Liver (tissue), 9 donors: Measurements from ENCODE around the gene EXOG. TPM values are rescaled to one million over a fixed set of nuclear protein-coding genes. Genes with fewer than 3 reads are reported as not detected.
A peak's percentile ranks its signal among the peaks of the same experiment; 100 is the strongest.

ENCODE experiments used
- DNase-seq: peaks from one replicate; pipeline ENCODE4 v3.0.0-alpha.2; 2017; ENCODE audit warnings: low spot score
- H3K27ac ChIP-seq, 2 donors: one replicate each; pipeline ENCODE4 v1.7.0; 2013; ENCODE audit warnings: inconsistent platforms in 2 of 2, low read length in 2 of 2, control low read depth in 1 of 2, low read depth in 1 of 2, mild to moderate bottlenecking in 1 of 2
- H3K27me3 ChIP-seq, 4 donors: one replicate each; pipeline versions ENCODE4 v1.6.1 to v1.7.0; 2013; ENCODE audit warnings: low read length in 3 of 4, inconsistent platforms in 1 of 4, mild to moderate bottlenecking in 1 of 4, moderate library complexity in 1 of 4; ENCODE audit not compliant: control insufficient read depth in 4 of 4, insufficient read depth in 4 of 4
- H3K36me3 ChIP-seq, 4 donors: one replicate each; pipeline versions ENCODE4 v1.6.1 to v1.7.0; 2013; ENCODE audit warnings: low read length in 3 of 4, mild to moderate bottlenecking in 3 of 4, low read depth in 1 of 4, moderate library complexity in 1 of 4; ENCODE audit not compliant: control insufficient read depth in 4 of 4, insufficient read depth in 3 of 4
- H3K4me1 ChIP-seq, 4 donors: one replicate each; pipeline versions ENCODE4 v1.6.1 to v1.7.0; 2013; ENCODE audit warnings: low read length in 3 of 4, mild to moderate bottlenecking in 3 of 4, moderate library complexity in 1 of 4; ENCODE audit not compliant: control insufficient read depth in 4 of 4, insufficient read depth in 4 of 4
- H3K4me3 ChIP-seq, 3 donors: one replicate each; pipeline versions ENCODE4 v1.6.1 to v1.7.0; 2013; ENCODE audit warnings: low read length in 3 of 3, control low read depth in 1 of 3, low read depth in 1 of 3, mild to moderate bottlenecking in 1 of 3
- H3K9ac ChIP-seq, 2 donors: one replicate each; pipeline ENCODE4 v1.7.0; 2013; ENCODE audit warnings: low read length in 2 of 2, mild to moderate bottlenecking in 2 of 2, moderate library complexity in 2 of 2, control low read depth in 1 of 2, low read depth in 1 of 2
- H3K9me3 ChIP-seq, 4 donors: one replicate each; pipeline versions ENCODE4 v1.6.1 to v1.7.0; 2013; ENCODE audit warnings: low read length in 3 of 4; ENCODE audit not compliant: control insufficient read depth in 4 of 4
- EGR1 ChIP-seq, 2 donors: IDR thresholded peaks; 2 replicates each; pipeline ENCODE4 v1.6.1; 2016 to 2018; ENCODE audit warnings: antibody characterized with exemption in 2 of 2, low read depth in 2 of 2
- FOXA1 ChIP-seq: IDR thresholded peaks from 2 replicates; pipeline ENCODE4 v1.6.1; 2016; ENCODE audit warnings: antibody characterized with exemption
- FOXA2 ChIP-seq: IDR thresholded peaks from 2 replicates; pipeline ENCODE4 v1.6.1; 2016; ENCODE audit warnings: antibody characterized with exemption
- GABPA ChIP-seq, 2 donors: IDR thresholded peaks in 1 of 2; conservative IDR thresholded peaks in 1 of 2; 2 replicates each; pipeline ENCODE4 v1.6.1; 2016; ENCODE audit warnings: antibody characterized with exemption in 2 of 2, mild to moderate bottlenecking in 1 of 2, moderate library complexity in 1 of 2
- HNF4A ChIP-seq, 2 donors: conservative IDR thresholded peaks; 2 replicates each; pipeline ENCODE4 v1.6.1; 2016; ENCODE audit warnings: antibody characterized with exemption in 2 of 2, mild to moderate bottlenecking in 2 of 2
- HNF4G ChIP-seq: IDR thresholded peaks from 2 replicates; pipeline ENCODE4 v1.6.1; 2016; ENCODE audit warnings: antibody characterized with exemption
- JUND ChIP-seq, 2 donors: IDR thresholded peaks; 2 replicates each; pipeline ENCODE4 v1.6.1; 2016; ENCODE audit warnings: antibody characterized with exemption in 2 of 2
- NR2F2 ChIP-seq: IDR thresholded peaks from 2 replicates; pipeline ENCODE4 v1.6.1; 2016; ENCODE audit warnings: antibody characterized with exemption
- RAD21 ChIP-seq, 2 donors: IDR thresholded peaks; 2 replicates each; pipeline ENCODE4 v1.6.1; 2016; ENCODE audit warnings: antibody characterized with exemption in 2 of 2, mild to moderate bottlenecking in 2 of 2
- RXRA ChIP-seq, 2 donors: IDR thresholded peaks; 2 replicates each; pipeline ENCODE4 v1.6.1; 2017 to 2018; ENCODE audit warnings: antibody characterized with exemption in 2 of 2, mild to moderate bottlenecking in 1 of 2
- SP1 ChIP-seq: IDR thresholded peaks from 2 replicates; pipeline ENCODE4 v1.6.1; 2018; ENCODE audit warnings: antibody characterized with exemption, mild to moderate bottlenecking
- TAF1 ChIP-seq: conservative IDR thresholded peaks from 2 replicates; pipeline ENCODE4 v1.6.1; 2016; ENCODE audit warnings: antibody characterized with exemption, mild to moderate bottlenecking
- YY1 ChIP-seq: IDR thresholded peaks from 2 replicates; pipeline ENCODE4 v1.6.1; 2016; ENCODE audit warnings: antibody characterized with exemption, mild to moderate bottlenecking
- WGBS: extraction: QIAGEN DNeasy Blood & Tissue Kit; methylation state at CpG from one replicate; pipeline ENCODE4 v1.1.7; 2013; 5-methylcytosine and 5-hydroxymethylcytosine counted together
- polyA plus RNA-seq, 2 donors: library from polyadenylated mRNA; stranded (reverse) in 1 of 2; unstranded in 1 of 2; fragments of 200-250 nt in 1 of 2; fragments of >200 nt in 1 of 2; fragmentation: Nextera tagmentation in 1 of 2; extraction: Ambion mirVana in 1 of 2; gene quantifications; one replicate each; pipeline versions ENCODE4 v1.2.1 to v1.2.3, GENCODE V29; 2013 to 2015
- total RNA-seq, 2 donors: library from RNA; depleted of rRNA; stranded (reverse); fragments of >200 nt; gene quantifications; one replicate each; pipeline ENCODE4 v1.2.3, GENCODE V29; 2014
- TF ChIP-seq, protein P1 (sequence below): fragments of 150-350 bp; IDR thresholded peaks from 2 replicates; pipeline ENCODE4 v1.5.1; 2017; ENCODE audit warnings: improper control_type of control experiment, low read depth, low read length; ENCODE audit not compliant: missing input control
- TF ChIP-seq, protein P2 (sequence below): IDR thresholded peaks from 2 replicates; pipeline ENCODE4 v1.6.1; 2016; ENCODE audit warnings: antibody characterized with exemption, mild to moderate bottlenecking
- TF ChIP-seq, protein P3 (sequence below): IDR thresholded peaks from 2 replicates; pipeline ENCODE4 v1.6.1; 2016; ENCODE audit warnings: antibody characterized with exemption
- TF ChIP-seq, protein P4 (sequence below): IDR thresholded peaks from 2 replicates; pipeline ENCODE4 v1.6.1; 2016; ENCODE audit warnings: antibody characterized with exemption
- TF ChIP-seq, protein P5 (sequence below): IDR thresholded peaks from 2 replicates; pipeline ENCODE4 v1.6.1; 2016; ENCODE audit warnings: antibody characterized with exemption
- donor health status: healthy.
- donor health status: healthy.
- donor health status: healthy.
- donor health status: healthy.
- donor health status: healthy.

Gene EXOG
- total and polyA plus RNA-seq, 4 donors, result 2.1 to 4.4 (median 3.9) TPM

DNA sequence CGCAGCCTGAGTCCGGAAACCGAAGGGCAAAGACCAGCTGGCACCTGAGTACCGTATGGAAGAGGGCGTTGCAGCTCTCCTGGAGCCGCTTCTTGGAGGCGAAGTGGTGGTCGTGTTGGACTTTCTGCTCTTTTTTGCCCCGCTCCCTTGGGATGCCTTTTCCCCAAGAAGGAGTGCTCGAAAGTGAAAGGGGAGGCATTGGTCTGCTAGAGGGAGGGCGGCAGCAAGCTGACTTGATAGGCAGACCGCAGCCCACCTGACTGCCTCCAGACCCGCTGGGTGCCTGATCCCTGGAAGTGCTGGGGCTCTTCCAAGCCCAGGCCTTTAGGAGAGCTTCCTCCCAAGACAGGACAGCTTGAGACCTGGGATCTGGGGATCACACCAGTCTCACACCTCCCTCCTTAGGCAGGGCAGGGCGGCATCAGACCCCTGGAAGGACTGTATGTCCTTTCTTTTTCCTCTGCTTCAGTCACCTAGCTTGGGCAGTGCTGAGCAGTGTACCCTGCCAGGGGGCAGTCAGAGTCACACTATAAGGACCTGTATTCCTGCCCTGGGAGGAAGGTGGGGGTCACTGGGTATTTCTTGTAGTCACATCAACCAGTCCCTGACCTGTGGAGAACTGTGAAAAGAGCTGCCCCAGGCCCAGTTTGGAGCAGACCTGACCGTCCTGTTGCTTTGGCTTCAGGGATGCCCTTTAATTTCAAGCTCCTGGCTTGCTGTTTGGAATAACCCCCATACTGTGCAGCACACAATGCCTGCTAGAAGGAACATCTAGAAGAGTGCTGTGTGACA, 40.3 kb upstream of the EXOG start:
- DNase-seq, result no peak
- WGBS, result 14% methylated on average over 15 of the region's 15 CpGs
- Histone ChIP-seq H3K27ac (peak overlapping the region; percentile 80 to 91), H3K36me3 (no peaks in the 10 kb centered on the region), H3K4me1 (peaks cover 8 to 46% (median 27%) of the 10 kb centered on the region in 4 donors), H3K27me3 (no peaks in the 10 kb centered on the region), H3K4me3 (peak overlapping the region; percentile 50 to 90 (median 62)), H3K9ac (peak overlapping the region; percentile 14 to 23), H3K9me3 (no peaks in the 10 kb centered on the region)
- TF ChIP-seq RXRA (IDR thresholded peaks at IDR 0.05) (no peak), YY1 (peak; percentile 26), HNF4A (conservative IDR thresholded peaks at IDR 0.05) (peak; percentile 62 to 76), TAF1 (peak; percentile 44), SP1 (no peak)

DNA sequence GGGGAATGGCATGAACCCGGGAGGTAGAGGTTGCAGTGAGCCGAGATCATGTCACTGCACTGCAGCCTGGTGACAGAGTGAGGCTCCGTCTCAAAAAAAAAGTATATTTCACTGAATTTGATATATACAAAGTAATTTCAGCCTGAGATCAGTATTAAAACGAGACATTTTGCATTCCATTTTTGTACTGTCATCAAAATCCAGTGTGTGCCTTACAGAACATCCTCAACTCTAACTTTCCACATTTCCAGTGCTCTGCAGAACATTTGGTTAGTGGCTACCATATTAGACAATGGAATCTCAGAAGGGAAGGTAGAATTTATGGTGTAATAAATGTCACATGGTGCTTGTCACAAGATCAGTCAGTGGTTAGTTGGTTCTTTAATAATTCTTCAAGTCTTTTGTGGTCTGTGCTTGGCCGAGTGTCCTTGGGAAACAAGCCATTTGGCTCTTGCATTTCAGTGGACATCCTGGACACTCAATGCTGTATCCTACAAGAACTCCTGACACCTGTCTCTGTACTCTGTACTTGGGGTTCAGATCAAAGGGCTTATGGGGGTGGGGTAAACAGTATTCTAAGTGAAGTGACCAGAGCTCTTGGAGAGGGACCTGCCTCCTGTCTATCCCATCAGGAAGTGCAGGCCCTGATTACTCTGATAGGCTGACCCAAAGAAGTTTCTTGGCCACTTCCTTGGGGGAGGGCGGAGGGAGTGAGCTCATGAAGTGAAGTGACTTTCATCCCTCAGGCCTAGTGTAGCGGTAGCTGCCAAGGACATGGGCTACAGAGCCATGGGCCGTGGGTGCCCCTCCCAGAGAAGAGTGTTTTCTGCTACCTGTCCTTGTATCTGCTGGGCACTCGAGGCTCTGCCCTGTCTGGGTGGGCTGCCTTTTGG, 38.8 kb upstream of the EXOG start:
- no peak overlapping the region for H3K27ac ChIP-seq
- H3K4me1 ChIP-seq, result peaks cover 8 to 50% (median 29%) of the 10 kb centered on the region in 4 donors
- no peaks in the 10 kb centered on the region for H3K36me3 ChIP-seq
- DNase-seq, result no peak
- no peak for TF ChIP-seq NR2F2
- TF ChIP-seq, protein P1, sequence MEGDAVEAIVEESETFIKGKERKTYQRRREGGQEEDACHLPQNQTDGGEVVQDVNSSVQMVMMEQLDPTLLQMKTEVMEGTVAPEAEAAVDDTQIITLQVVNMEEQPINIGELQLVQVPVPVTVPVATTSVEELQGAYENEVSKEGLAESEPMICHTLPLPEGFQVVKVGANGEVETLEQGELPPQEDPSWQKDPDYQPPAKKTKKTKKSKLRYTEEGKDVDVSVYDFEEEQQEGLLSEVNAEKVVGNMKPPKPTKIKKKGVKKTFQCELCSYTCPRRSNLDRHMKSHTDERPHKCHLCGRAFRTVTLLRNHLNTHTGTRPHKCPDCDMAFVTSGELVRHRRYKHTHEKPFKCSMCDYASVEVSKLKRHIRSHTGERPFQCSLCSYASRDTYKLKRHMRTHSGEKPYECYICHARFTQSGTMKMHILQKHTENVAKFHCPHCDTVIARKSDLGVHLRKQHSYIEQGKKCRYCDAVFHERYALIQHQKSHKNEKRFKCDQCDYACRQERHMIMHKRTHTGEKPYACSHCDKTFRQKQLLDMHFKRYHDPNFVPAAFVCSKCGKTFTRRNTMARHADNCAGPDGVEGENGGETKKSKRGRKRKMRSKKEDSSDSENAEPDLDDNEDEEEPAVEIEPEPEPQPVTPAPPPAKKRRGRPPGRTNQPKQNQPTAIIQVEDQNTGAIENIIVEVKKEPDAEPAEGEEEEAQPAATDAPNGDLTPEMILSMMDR, result no peak
- TF ChIP-seq RAD21 (IDR thresholded peaks at IDR 0.05), result no peak
- TF ChIP-seq FOXA2, result no peak
- TF ChIP-seq FOXA1, result no peak
- TF ChIP-seq, protein P2, sequence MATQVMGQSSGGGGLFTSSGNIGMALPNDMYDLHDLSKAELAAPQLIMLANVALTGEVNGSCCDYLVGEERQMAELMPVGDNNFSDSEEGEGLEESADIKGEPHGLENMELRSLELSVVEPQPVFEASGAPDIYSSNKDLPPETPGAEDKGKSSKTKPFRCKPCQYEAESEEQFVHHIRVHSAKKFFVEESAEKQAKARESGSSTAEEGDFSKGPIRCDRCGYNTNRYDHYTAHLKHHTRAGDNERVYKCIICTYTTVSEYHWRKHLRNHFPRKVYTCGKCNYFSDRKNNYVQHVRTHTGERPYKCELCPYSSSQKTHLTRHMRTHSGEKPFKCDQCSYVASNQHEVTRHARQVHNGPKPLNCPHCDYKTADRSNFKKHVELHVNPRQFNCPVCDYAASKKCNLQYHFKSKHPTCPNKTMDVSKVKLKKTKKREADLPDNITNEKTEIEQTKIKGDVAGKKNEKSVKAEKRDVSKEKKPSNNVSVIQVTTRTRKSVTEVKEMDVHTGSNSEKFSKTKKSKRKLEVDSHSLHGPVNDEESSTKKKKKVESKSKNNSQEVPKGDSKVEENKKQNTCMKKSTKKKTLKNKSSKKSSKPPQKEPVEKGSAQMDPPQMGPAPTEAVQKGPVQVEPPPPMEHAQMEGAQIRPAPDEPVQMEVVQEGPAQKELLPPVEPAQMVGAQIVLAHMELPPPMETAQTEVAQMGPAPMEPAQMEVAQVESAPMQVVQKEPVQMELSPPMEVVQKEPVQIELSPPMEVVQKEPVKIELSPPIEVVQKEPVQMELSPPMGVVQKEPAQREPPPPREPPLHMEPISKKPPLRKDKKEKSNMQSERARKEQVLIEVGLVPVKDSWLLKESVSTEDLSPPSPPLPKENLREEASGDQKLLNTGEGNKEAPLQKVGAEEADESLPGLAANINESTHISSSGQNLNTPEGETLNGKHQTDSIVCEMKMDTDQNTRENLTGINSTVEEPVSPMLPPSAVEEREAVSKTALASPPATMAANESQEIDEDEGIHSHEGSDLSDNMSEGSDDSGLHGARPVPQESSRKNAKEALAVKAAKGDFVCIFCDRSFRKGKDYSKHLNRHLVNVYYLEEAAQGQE, result no peak
- no peak for TF ChIP-seq SP1
- TF ChIP-seq, protein P3, sequence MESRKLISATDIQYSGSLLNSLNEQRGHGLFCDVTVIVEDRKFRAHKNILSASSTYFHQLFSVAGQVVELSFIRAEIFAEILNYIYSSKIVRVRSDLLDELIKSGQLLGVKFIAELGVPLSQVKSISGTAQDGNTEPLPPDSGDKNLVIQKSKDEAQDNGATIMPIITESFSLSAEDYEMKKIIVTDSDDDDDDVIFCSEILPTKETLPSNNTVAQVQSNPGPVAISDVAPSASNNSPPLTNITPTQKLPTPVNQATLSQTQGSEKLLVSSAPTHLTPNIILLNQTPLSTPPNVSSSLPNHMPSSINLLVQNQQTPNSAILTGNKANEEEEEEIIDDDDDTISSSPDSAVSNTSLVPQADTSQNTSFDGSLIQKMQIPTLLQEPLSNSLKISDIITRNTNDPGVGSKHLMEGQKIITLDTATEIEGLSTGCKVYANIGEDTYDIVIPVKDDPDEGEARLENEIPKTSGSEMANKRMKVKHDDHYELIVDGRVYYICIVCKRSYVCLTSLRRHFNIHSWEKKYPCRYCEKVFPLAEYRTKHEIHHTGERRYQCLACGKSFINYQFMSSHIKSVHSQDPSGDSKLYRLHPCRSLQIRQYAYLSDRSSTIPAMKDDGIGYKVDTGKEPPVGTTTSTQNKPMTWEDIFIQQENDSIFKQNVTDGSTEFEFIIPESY, result no peak
- TF ChIP-seq RXRA (IDR thresholded peaks at IDR 0.05), result no peak
- no peak for TF ChIP-seq HNF4A (conservative IDR thresholded peaks at IDR 0.05)
- TF ChIP-seq, protein P4, sequence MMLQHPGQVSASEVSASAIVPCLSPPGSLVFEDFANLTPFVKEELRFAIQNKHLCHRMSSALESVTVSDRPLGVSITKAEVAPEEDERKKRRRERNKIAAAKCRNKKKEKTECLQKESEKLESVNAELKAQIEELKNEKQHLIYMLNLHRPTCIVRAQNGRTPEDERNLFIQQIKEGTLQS, result no peak
- no peak for TF ChIP-seq GABPA (IDR thresholded peaks at IDR 0.05 in 1 of 2, conservative IDR thresholded peaks at IDR 0.05 in 1 of 2)
- no peak for TF ChIP-seq JUND (IDR thresholded peaks at IDR 0.05)
- no peak for TF ChIP-seq EGR1 (IDR thresholded peaks at IDR 0.05; ENCODE audit: low read depth in 2 of 2)
- TF ChIP-seq HNF4G, result no peak
- TF ChIP-seq, protein P5, sequence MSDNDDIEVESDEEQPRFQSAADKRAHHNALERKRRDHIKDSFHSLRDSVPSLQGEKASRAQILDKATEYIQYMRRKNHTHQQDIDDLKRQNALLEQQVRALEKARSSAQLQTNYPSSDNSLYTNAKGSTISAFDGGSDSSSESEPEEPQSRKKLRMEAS, result no peak
- no peak for TF ChIP-seq TAF1
- no peaks in the 10 kb centered on the region for H3K27me3 ChIP-seq
- H3K4me3 ChIP-seq, result no peak overlapping the region
- no peaks in the 10 kb centered on the region for H3K9me3 ChIP-seq
- WGBS, result 94% methylated on average over 9 of the region's 9 CpGs
- H3K9ac ChIP-seq, result no peak overlapping the region
